HG03460 (cell line): Measurements from ENCODE around the gene MXI1.
"Not testable (repeated sequence)": the region's sequence is repeated elsewhere in the genome, so short reads cannot be mapped to it uniquely, and the experiment has no call there.

Experiments used
- ATAC-seq: cut with Tn5 transposase; IDR thresholded peaks from one replicate; pipeline ENCODE4 v1.9.1; 2021; ENCODE audit not compliant: unreplicated experiment

MXI1 gene

GRCh38 chr10:110181451-110181850 is 26.0 kb upstream of the MXI1 start:
- ATAC-seq = no peak

- no peak for ATAC-seq
Observed at GRCh38 chr10:110181911-110182310, 25.5 kb upstream of the MXI1 start.

- ATAC-seq = no peak
Observed at GRCh38 chr10:110184398-110184797, 23.0 kb upstream of the MXI1 start.

GRCh38 chr10:110185646-110186182 is 21.7 kb upstream of the MXI1 start:
- not testable (repeated sequence) for ATAC-seq

GRCh38 chr10:110190170-110190569 is 17.2 kb upstream of the MXI1 start:
- ATAC-seq = no peak

- ATAC-seq = peak; percentile 68
Observed at GRCh38 chr10:110192552-110192951, 14.9 kb upstream of the MXI1 start.

GRCh38 chr10:110200503-110200902 is 6.9 kb upstream of the MXI1 start:
- ATAC-seq = no peak

GRCh38 chr10:110201046-110201445 is 6.4 kb upstream of the MXI1 start:
- ATAC-seq = not testable (repeated sequence)

GRCh38 chr10:110203500-110204455 is 3.6 kb upstream of the MXI1 start:
- ATAC-seq = no peak

- ATAC-seq = no peak
Observed at GRCh38 chr10:110205051-110205675, 2.2 kb upstream of the MXI1 start.

GRCh38 chr10:110207805-110208613 is 604 bp downstream of the MXI1 start:
- no peak for ATAC-seq

GRCh38 chr10:110208614-110209453 is 1.4 kb downstream of the MXI1 start:
- no peak for ATAC-seq

- no peak for ATAC-seq
Observed at GRCh38 chr10:110209454-110209925, 2.1 kb downstream of the MXI1 start.

GRCh38 chr10:110209926-110210673 is 2.7 kb downstream of the MXI1 start:
- no peak for ATAC-seq

GRCh38 chr10:110210674-110211464 is 3.5 kb downstream of the MXI1 start:
- peak; percentile 59 for ATAC-seq

- no peak for ATAC-seq
Observed at GRCh38 chr10:110211465-110211843, 4.0 kb downstream of the MXI1 start.

- no peak for ATAC-seq
Observed at GRCh38 chr10:110212119-110213006, 5.0 kb downstream of the MXI1 start.
